ENCODE results near the gene GOLGA6L2. TPM values are rescaled to one million over a fixed set of nuclear protein-coding genes. Genes with fewer than 3 reads are reported as not detected.

Gene GOLGA6L2
- total RNA-seq, 4 donors from 2014 or later = not detected

GRCh38 chr15:23397779-23398178 is 49.3 kb downstream of the GOLGA6L2 start:
- intact Hi-C loops (cut with DNase I; ENCODE audit: low total_unique reads) = no loop called here
- no peak for ATAC-seq

GRCh38 chr15:23395832-23396231 is 51.2 kb downstream of the GOLGA6L2 start:
- in situ Hi-C loops (cut with MboI; ENCODE audit: low sequenced_read_pairs in 4 of 4) = no loop called here
- H3K4me3 ChIP-seq = no peak overlapping the region
- H3K27ac ChIP-seq = no peak overlapping the region
- TF ChIP-seq CTCF (IDR thresholded peaks at IDR 0.05 in 4 of 5, conservative IDR thresholded peaks at IDR 0.05 in 1 of 5) = no peak
- no peak for TF ChIP-seq POLR2A (IDR thresholded peaks at IDR 0.05)
- H3K36me3 ChIP-seq = no peaks in the 10 kb centered on the region
- H3K9me3 ChIP-seq = no peaks in the 10 kb centered on the region
- no peaks in the 10 kb centered on the region for H3K4me1 ChIP-seq
- DNase-seq (no peak), ATAC-seq (no peak)
- intact Hi-C loops (cut with DNase I; ENCODE audit: low total_unique reads) = no loop called here
- no peaks in the 10 kb centered on the region for H3K27me3 ChIP-seq

More at GRCh38 chr15:23397779-23398178, 49.3 kb downstream of the GOLGA6L2 start:
- Histone ChIP-seq H3K27ac (no peak overlapping the region), H3K27me3 (no peaks in the 10 kb centered on the region), H3K4me3 (no peak overlapping the region), H3K9me3 (no peaks in the 10 kb centered on the region), H3K4me1 (no peaks in the 10 kb centered on the region), H3K36me3 (no peaks in the 10 kb centered on the region)
- in situ Hi-C loops (cut with MboI; ENCODE audit: low sequenced_read_pairs in 4 of 4) = no loop called here
- DNase-seq = no peak
- no peak for TF ChIP-seq POLR2A (IDR thresholded peaks at IDR 0.05)
- TF ChIP-seq CTCF (IDR thresholded peaks at IDR 0.05 in 4 of 5, conservative IDR thresholded peaks at IDR 0.05 in 1 of 5) = no peak

- TF ChIP-seq POLR2A (IDR thresholded peaks at IDR 0.05) = no peak
- no peak for TF ChIP-seq CTCF (IDR thresholded peaks at IDR 0.05 in 4 of 5, conservative IDR thresholded peaks at IDR 0.05 in 1 of 5)
- H3K4me3 ChIP-seq = no peak overlapping the region
- no peaks in the 10 kb centered on the region for H3K9me3 ChIP-seq
- no peaks in the 10 kb centered on the region for H3K27me3 ChIP-seq
- H3K36me3 ChIP-seq = no peaks in the 10 kb centered on the region
- no peak for ATAC-seq
- intact Hi-C loops (cut with DNase I; ENCODE audit: low total_unique reads) (no loop called here), in situ Hi-C loops (cut with MboI; ENCODE audit: low sequenced_read_pairs in 4 of 4) (no loop called here)
- DNase-seq = no peak
- H3K4me1 ChIP-seq = no peaks in the 10 kb centered on the region
- no peak overlapping the region for H3K27ac ChIP-seq
Observed at GRCh38 chr15:23395030-23395692, 51.9 kb downstream of the GOLGA6L2 start.

Other genes with a start within 250 kb of the GOLGA6L2 start
- gene GOLGA6L26, start 113.0 kb downstream of the GOLGA6L2 start, total RNA-seq = not detected
- gene GOLGA8S, start 92.5 kb downstream of the GOLGA6L2 start, total RNA-seq = under 1 TPM in 1 of 4 donors, not detected in 3; 0.20 TPM
- gene MKRN3, start 118.4 kb upstream of the GOLGA6L2 start, total RNA-seq = 1 to 10 TPM in 1 of 4 donors, under 1 TPM in 2, not detected in 1; 0.25 to 2.2 (median 0.29) TPM
- under 1 TPM in 1 of 4 donors, not detected in 3; 0.09 TPM for gene MAGEL2, start 200.6 kb upstream of the GOLGA6L2 start, total RNA-seq
- gene NDN, start 240.1 kb upstream of the GOLGA6L2 start, total RNA-seq = 10 to 100 TPM in 3 of 4 donors, 1 to 10 TPM in 1; 8.9 to 12.4 (median 12.2) TPM